Adrenal gland (tissue), 12 donors: ENCODE measurements around the gene AFAP1. TPM values are rescaled to one million over a fixed set of nuclear protein-coding genes. Genes with fewer than 3 reads are reported as not detected.

Experiments used
- DNase-seq, 7 donors: peaks; one replicate each; pipeline ENCODE4 v3.0.0-alpha.2; 2019 to 2020
- H3K27ac ChIP-seq, 5 donors: fragments of 200-600 bp; sonication (generic) in 4 of 5; 1 replicate in 3 of 5; 2 replicates in 2 of 5; pipeline versions ENCODE4 v1.5.1 to v1.8.0; 2016 to 2020; ENCODE audit warnings: mild to moderate bottlenecking in 1 of 5
- H3K27me3 ChIP-seq: fragments of 200-600 bp; 2 replicates; pipeline ENCODE4 v1.8.0; 2021
- H3K36me3 ChIP-seq, 2 donors: fragments of 200-600 bp; replicated peaks in 1 of 2; 1 replicate in 1 of 2; 2 replicates in 1 of 2; pipeline versions ENCODE4 v1.5.1 to v1.8.0; 2018 to 2022
- H3K4me1 ChIP-seq, 2 donors: fragments of 200-600 bp; replicated peaks in 1 of 2; 1 replicate in 1 of 2; 2 replicates in 1 of 2; pipeline versions ENCODE4 v1.5.1 to v1.8.0; 2018 to 2021
- H3K4me3 ChIP-seq, 4 donors: fragments of 200-600 bp; sonication (generic) in 3 of 4; one replicate each; pipeline ENCODE4 v1.5.1; 2016 to 2018
- H3K9me3 ChIP-seq, 3 donors: fragments of 200-600 bp; sonication (generic) in 1 of 3; replicated peaks in 1 of 3; 1 replicate in 2 of 3; 2 replicates in 1 of 3; pipeline versions ENCODE4 v1.5.1 to v1.8.0; 2016 to 2021
- CTCF ChIP-seq, 6 experiments: fragments of 450-650 bp in 4 of 6; fragments of 200-600 bp in 2 of 6; sonication (generic) in 1 of 6; IDR thresholded peaks; 1 replicate in 5 of 6; 2 replicates in 1 of 6; pipeline versions ENCODE4 v1.5.1 to v1.8.0; 2016 to 2021; ENCODE audit warnings: antibody characterized with exemption in 6 of 6, mild to moderate bottlenecking in 2 of 6, moderate library complexity in 1 of 6
- POLR2A ChIP-seq, 2 donors: fragments of 450-650 bp; IDR thresholded peaks; one replicate each; pipeline ENCODE4 v1.6.1; 2017; ENCODE audit warnings: antibody characterized with exemption in 2 of 2, mild to moderate bottlenecking in 2 of 2, moderate library complexity in 1 of 2
- WGBS, 4 donors: extraction: QIAGEN DNeasy Blood & Tissue Kit in 2 of 4; methylation state at CpG; one replicate each; pipeline versions ENCODE4 v1.1.5 to v1.1.7; 2013 to 2017; 5-methylcytosine and 5-hydroxymethylcytosine counted together
- intact Hi-C, 2 donors: fragments of 100-400 bp; cut with DNase I; formaldehyde crosslinking; loops; one replicate each; pipeline versions ENCODE4 v1.14.1 to v1.15.0; 2022 to 2023
- polyA plus RNA-seq, 3 donors: library from polyadenylated mRNA; stranded (reverse); fragments of 200-250 nt in 2 of 3; fragments of 350-450 nt in 1 of 3; fragmentation: Illumina TruSeq in 1 of 3; extraction: RNeasy Lipid Tissue Mini Kit (QIAGEN cat#74804) in 1 of 3; gene quantifications; one replicate each; pipeline ENCODE4 v1.2.3, GENCODE V29; 2013 to 2014
- total RNA-seq, 9 donors: library from RNA; depleted of rRNA in 4 of 9; stranded (reverse); fragments of >200 nt in 4 of 9; fragments of 120-200 nt in 1 of 9; fragmentation: NEBNext Ultra II Directional in 1 of 9; extraction: Animal tissue kit (Norgen Biotek cat#: 25700) in 1 of 9; gene quantifications; one replicate each; pipeline versions ENCODE4 v1.1.0 to v1.2.4, GENCODE V29; 2013 to 2023
- donor health status: healthy with polysubstance abuse.
- donor health status: Bipolar disorder and iron deficiency.
- donor health status: DM: yes; HTN: yes; CAD: no.
- donor health status: DM: no; HTN: no; CAD: no.
- donor health status: DM: no; HTN: no; CAD: no.
- donor health status: DM: yes; HTN: yes; CAD: no.

AFAP1 gene
- total and polyA plus RNA-seq, 12 donors: 3.3 to 16.1 (median 9.8) TPM

- no peaks in the 10 kb centered on the region for H3K9me3 ChIP-seq
- H3K4me3 ChIP-seq: no peak overlapping the region
- intact Hi-C loops: no loop called here
- peaks cover 0 to 29% of the 10 kb centered on the region in 2 donors for H3K36me3 ChIP-seq
- H3K27ac ChIP-seq: peak overlapping the region in 1 of 5 donors; percentile 53
- peak in 6 of 7 donors; percentile 34 to 69 (median 46) for DNase-seq
- H3K27me3 ChIP-seq: no peaks in the 10 kb centered on the region
- no peaks in the 10 kb centered on the region for H3K4me1 ChIP-seq
- 61 to 70% (median 67%) methylated on average over 24 to 31 of the region's 31 CpGs for WGBS, 4 donors
- TF ChIP-seq POLR2A (IDR thresholded peaks at IDR 0.05) (no peak), CTCF (IDR thresholded peaks at IDR 0.05) (no peak)
Measured at GRCh38 chr4:7772711-7773385, 166.8 kb downstream of the AFAP1 start.

GRCh38 chr4:7771541-7772507, 167.8 kb downstream of the AFAP1 start:
- DNase-seq: no peak
- Histone ChIP-seq H3K27me3 (no peaks in the 10 kb centered on the region), H3K36me3 (peaks cover 0 to 22% of the 10 kb centered on the region in 2 donors), H3K27ac (peak overlapping the region in 1 of 5 donors; percentile 53), H3K9me3 (no peaks in the 10 kb centered on the region), H3K4me3 (no peak overlapping the region), H3K4me1 (no peaks in the 10 kb centered on the region)
- no peak for TF ChIP-seq POLR2A (IDR thresholded peaks at IDR 0.05)
- no peak for TF ChIP-seq CTCF (IDR thresholded peaks at IDR 0.05)
- 79 to 91% (median 86%) methylated on average over 18 to 26 of the region's 26 CpGs for whole genome bisulfite sequencing, 4 donors
- intact Hi-C loops: no loop called here

- intact Hi-C loops: no loop called here
- 80 to 91% (median 82%) methylated on average over 6 of the region's 6 CpGs for WGBS, 4 donors
- H3K9me3 ChIP-seq: no peaks in the 10 kb centered on the region
- TF ChIP-seq CTCF (IDR thresholded peaks at IDR 0.05): no peak
- TF ChIP-seq POLR2A (IDR thresholded peaks at IDR 0.05): no peak
- H3K36me3 ChIP-seq: peaks cover 0 to 22% of the 10 kb centered on the region in 2 donors
- H3K4me3 ChIP-seq: no peak overlapping the region
- DNase-seq: no peak
- H3K27ac ChIP-seq: no peak overlapping the region
- H3K4me1 ChIP-seq: no peaks in the 10 kb centered on the region
- no peaks in the 10 kb centered on the region for H3K27me3 ChIP-seq
Measured at GRCh38 chr4:7771056-7771455, 168.6 kb downstream of the AFAP1 start.
